HG02759 (cell line): ENCODE data around the gene PPP4R3A.
"Not testable (repeated sequence)": the region's sequence is repeated elsewhere in the genome, so short reads cannot be mapped to it uniquely, and the experiment has no call there.

Experiments
- ATAC-seq: cut with Tn5 transposase; IDR thresholded peaks from one replicate; pipeline ENCODE4 v1.9.1; 2021; ENCODE audit warnings: mild to moderate bottlenecking, moderate library complexity; ENCODE audit not compliant: unreplicated experiment

PPP4R3A gene

DNA sequence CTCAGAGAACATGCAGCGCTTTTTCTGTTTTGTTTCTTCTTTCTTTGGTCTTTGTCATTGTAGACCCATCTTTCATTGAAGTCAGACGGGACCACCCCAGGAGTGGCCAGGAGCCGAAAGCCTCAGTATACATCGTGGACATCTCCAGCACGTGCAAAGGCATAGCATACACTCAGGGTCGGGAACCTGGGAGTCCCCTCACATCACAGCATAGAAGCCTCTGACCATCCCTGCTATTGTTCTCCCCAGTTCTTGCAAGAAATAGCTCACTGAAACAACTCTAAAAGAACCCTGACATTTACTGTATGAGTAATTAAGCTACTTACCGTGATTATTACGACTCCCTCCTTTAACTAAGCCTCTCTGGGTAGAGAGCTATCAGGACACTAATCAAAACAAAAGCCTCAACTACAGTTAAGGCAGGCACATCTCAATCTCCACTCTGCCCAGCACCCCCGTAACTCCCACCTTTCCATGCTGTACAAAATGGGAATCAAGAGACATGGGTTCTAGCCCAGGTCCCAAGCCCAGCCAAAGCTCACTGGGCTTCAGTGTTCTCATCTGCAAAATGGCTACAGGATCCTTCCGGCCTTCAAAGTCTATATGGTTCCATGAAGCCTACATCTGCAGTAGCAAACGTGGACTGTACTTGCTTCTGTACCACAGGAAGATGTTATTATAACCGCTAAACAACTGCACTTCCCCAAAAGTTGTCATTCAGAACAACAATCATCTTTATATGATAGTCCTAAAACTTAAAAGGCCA is 99.2 kb downstream of the PPP4R3A start:
- no peak for ATAC-seq

DNA sequence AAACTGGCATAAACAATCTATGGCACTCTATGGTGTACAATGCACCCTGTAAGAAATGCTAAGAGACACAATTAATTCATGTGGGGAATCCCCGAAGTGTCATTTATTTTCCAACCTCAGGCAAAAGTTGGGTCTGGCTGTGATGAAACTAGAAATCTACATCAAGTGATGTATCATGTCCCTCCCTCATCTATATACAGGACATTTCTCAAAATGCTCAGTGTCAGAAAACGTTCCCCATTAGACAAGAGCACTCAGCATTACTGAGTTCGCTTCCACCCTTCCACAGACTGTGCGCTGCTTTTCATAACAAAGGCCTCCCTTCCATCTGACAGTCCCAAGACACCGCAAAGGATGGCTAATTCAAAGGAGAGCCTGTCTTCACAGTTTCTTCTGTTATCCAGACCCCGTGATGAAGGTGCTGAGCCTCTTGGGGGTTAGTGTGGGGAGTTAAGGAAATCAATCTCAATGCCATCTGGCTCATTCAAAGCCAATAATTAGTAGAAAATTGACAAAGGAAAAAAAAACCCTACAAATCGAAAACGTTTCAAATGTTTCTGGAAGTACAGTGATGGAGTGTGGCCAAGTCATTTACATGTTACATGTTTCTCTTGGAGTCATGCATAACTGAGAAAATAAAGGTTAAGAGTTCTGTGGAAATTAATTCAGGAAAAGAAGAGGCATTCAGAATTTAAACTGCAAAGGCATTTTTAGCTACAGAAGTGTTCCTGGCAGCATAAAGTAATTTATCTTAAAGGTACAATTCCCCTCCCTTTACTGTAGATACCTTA is 100.0 kb downstream of the PPP4R3A start:
- no peak for ATAC-seq

- not testable (repeated sequence) for ATAC-seq
These were observed 100.9 kb downstream of the PPP4R3A start for GRCh38 chr14:91409240-91409639.
